22Rv1 (cell line): ENCODE data around the gene ZNF574.

Experiments used
- H3K27ac ChIP-seq: fragments of 450-650 bp; 2 replicates; pipeline ENCODE4 v1.5.1; 2017
- CTCF ChIP-seq: fragments of 450-650 bp; IDR thresholded peaks from 2 replicates; pipeline ENCODE4 v1.5.1; 2017; ENCODE audit warnings: mild to moderate bottlenecking
- ZFX ChIP-seq: fragments of 450-650 bp; IDR thresholded peaks from 2 replicates; pipeline ENCODE4 v1.6.1; 2017; ENCODE audit warnings: antibody characterized with exemption, borderline replicate concordance

ZNF574 gene

DNA sequence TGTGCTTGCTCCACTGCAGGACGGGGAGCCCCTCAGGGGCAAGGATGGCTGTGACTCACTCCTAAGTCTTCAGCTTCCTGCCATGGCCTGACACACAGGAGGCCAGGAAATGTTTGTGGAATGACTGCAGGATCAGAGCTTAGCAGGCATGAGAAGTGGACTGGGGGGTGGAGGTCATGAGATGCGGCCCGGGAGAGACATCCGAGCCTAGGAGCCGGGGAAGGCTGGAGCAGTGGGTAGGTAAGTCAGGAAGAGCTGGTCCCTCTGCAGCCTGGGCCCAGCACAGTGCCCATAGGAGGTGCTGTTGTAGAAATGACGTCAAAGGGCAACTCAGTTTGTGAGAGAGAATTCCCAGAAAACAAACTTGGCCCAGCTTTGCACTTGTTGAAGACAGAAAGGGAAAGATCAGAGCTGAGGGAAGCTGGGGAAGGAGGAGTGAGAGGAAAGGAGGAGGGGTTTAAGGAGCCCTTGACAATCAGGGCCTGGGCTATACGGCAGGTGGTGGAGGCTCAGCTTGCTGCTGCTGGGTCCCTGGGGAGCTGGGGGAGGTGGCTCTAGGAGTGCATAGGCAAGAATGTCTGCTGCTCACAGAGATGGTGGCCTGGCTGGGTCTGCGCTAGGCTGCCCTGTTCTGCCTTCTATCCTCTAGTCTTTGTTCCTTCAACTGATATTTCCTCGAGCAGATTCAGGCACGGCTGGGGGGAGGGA, 37.8 kb downstream of the ZNF574 start:
- no peak overlapping the region for H3K27ac ChIP-seq
- no peak for TF ChIP-seq ZFX
- TF ChIP-seq CTCF: no peak

GRCh38 chr19:42114412-42114811, 38.4 kb downstream of the ZNF574 start:
- TF ChIP-seq CTCF: no peak
- no peak for TF ChIP-seq ZFX

DNA sequence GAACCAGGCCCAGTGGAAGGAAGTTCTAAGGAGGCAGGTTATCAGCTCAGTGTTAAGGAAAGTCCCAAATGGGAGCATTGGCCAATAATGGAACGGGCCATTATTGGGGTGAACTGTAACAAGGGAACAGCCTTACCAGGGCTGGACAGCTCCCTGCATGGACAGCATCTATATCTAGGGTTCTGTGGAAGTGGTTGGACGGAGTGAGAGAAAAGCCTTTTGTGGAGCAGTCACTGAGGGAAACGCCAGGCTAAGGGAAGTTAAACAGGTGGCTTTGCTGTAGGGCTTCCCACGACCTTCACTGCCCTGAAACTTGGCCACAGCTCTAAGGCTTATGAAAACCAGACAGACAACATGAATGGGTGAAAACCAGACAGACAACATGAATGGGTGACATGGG, 39.3 kb downstream of the ZNF574 start:
- TF ChIP-seq ZFX (no peak), CTCF (no peak)
- no peak overlapping the region for H3K27ac ChIP-seq

More at GRCh38 chr19:42114412-42114811, 38.4 kb downstream of the ZNF574 start:
- no peak overlapping the region for H3K27ac ChIP-seq

GRCh38 chr19:42115705-42116104, 39.7 kb downstream of the ZNF574 start:
- TF ChIP-seq CTCF (no peak), ZFX (no peak)
- no peak overlapping the region for H3K27ac ChIP-seq

DNA sequence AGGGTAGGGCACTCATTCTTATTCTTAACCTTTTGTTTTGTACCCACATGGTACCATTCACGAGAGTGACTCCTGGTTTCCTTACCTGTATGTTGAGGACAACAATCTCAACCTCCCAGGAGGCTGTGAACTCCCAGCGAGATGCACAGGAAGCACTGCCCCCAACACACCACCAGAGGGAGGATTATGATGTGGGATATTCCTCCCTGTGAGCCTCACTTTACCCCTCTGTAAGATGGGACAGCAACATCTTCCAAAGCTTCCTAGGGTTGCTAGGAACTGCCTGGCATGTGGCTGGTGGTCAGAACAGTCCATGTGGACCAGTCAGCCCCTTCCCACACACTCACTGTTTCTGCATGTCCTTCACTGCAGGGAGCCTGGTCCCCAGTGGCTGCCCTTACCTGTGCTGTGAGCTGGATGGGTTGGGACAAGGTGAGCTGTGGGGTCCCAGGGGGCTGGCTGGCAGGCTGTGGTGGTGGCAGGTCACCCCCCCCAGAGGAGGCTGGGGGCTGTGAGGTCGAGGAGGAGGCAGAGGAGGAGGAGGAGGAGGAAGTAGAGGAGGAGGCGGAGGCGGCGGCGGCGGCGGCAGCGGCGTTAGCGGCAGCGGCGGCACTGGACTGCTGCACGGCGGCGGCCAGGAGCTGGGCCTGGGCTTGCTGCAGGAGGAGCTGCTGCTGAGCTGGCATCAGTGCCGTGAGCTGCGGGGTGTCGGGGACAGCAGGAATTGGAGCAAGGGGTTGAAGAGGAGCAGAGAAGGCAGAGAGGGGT, 40.5 kb downstream of the ZNF574 start:
- TF ChIP-seq ZFX: no peak
- no peak overlapping the region for H3K27ac ChIP-seq

GRCh38 chr19:42117076-42117475, 41.1 kb downstream of the ZNF574 start:
- no peak for TF ChIP-seq ZFX
- TF ChIP-seq CTCF: no peak
- H3K27ac ChIP-seq: no peak overlapping the region

GRCh38 chr19:42120276-42120980, 44.5 kb downstream of the ZNF574 start:
- TF ChIP-seq ZFX: no peak
- no peak for TF ChIP-seq CTCF
- H3K27ac ChIP-seq: no peak overlapping the region
